HCT116 (cell line): ENCODE measurements around the gene RRAGD. TPM values are rescaled to one million over a fixed set of nuclear protein-coding genes. Genes with fewer than 3 reads are reported as not detected.

Experiments used
- ATAC-seq: fragments of 200-7000 bp; cut with Tn5 transposase; 2 replicates; pipeline ENCODE4 v1.9.1; 2020; ENCODE audit warnings: mild to moderate bottlenecking, moderate library complexity
- BruUV-seq: library from RNA; stranded (reverse); fragments of 400-500 nt; replicated peaks from 2 replicates; lab custom pipeline; 2021; lab: Mats Ljungman, UMichigan
- CTCF ChIA-PET: fragments of 300-600 bp; sonication (Branson Sonifier 250); formaldehyde crosslinking; loops from one replicate; lab custom pipeline; 2021; ENCODE audit warnings: antibody characterized with exemption; lab: Charles Lee
- POLR2A ChIA-PET: fragments of 300-600, 350-600 bp; sonication (Branson Sonifier 250); formaldehyde crosslinking; loops from one replicate; lab custom pipeline; 2021; ENCODE audit warnings: antibody characterized with exemption; lab: Charles Lee
- RAD21 ChIA-PET, 2 experiments: fragments of 300-600 bp; sonication (Branson Sonifier 250); formaldehyde crosslinking; loops; one replicate each; lab custom pipeline; 2023; ENCODE audit warnings: low total read pairs in 2 of 2; ENCODE audit not compliant: uncharacterized antibody in 2 of 2, unreplicated experiment in 2 of 2, low non-redundant PET in 1 of 2; lab: Charles Lee
- DNase-seq: peaks from one replicate; pipeline ENCODE4 v3.0.0-alpha.2; 2010; ENCODE audit warnings: low read depth, low spot score
- H2AFZ ChIP-seq: fragments of 200-600 bp; shearing (Covaris generic), sonication (generic); 2 replicates; pipeline ENCODE4 v1.6.1; 2017; ENCODE audit warnings: low read depth, mixed run types, mixed read lengths, antibody characterized with exemption, low read length; ENCODE audit not compliant: poor library complexity, severe bottlenecking
- H3K27ac ChIP-seq: 2 replicates; pipeline ENCODE4 v1.5.1; 2012; ENCODE audit warnings: low read depth, low read length
- H3K27me3 ChIP-seq: fragments of 200-600 bp; sonication (generic); 2 replicates; pipeline ENCODE4 v1.6.1; 2016; ENCODE audit warnings: mixed run types, low read length, mixed read lengths; ENCODE audit not compliant: insufficient read depth
- H3K36me3 ChIP-seq, 2 experiments: fragments of 200-500 bp in 1 of 2; fragments of 200-600 bp in 1 of 2; sonication (Bioruptor generic) in 1 of 2; sonication (generic) in 1 of 2; 2 replicates each; pipeline versions ENCODE4 v1.5.1 to v1.6.1; 2014 to 2016; ENCODE audit warnings: low read length in 2 of 2, inconsistent platforms in 1 of 2, mixed read lengths in 1 of 2, mixed run types in 1 of 2; ENCODE audit not compliant: insufficient read depth in 2 of 2, control insufficient read depth in 1 of 2
- H3K4me1 ChIP-seq, 2 experiments: fragments of 200-600 bp in 1 of 2; sonication (generic) in 1 of 2; 2 replicates each; pipeline versions ENCODE4 v1.5.1 to v1.6.1; 2012 to 2017; ENCODE audit warnings: low read length in 2 of 2, inconsistent platforms in 1 of 2, mild to moderate bottlenecking in 1 of 2, mixed read lengths in 1 of 2, mixed run types in 1 of 2, moderate library complexity in 1 of 2; ENCODE audit not compliant: insufficient read depth in 2 of 2, control insufficient read depth in 1 of 2
- H3K4me2 ChIP-seq: fragments of 200-600 bp; sonication (generic); 2 replicates; pipeline ENCODE4 v1.6.1; 2017; ENCODE audit warnings: mixed run types, low read length, mixed read lengths
- H3K4me3 ChIP-seq, 2 experiments: fragments of 200-600 bp in 1 of 2; sonication (generic) in 1 of 2; replicated peaks in 1 of 2; 2 replicates each; pipeline ENCODE4 v1.5.1; 2011 to 2016; ENCODE audit warnings: low read length in 2 of 2, control low read depth in 1 of 2, low read depth in 1 of 2, mild to moderate bottlenecking in 1 of 2, mixed read lengths in 1 of 2, mixed run types in 1 of 2
- H3K79me2 ChIP-seq: fragments of 200-600 bp; sonication (generic); 2 replicates; pipeline ENCODE4 v1.6.1; 2017; ENCODE audit warnings: mild to moderate bottlenecking, mixed run types, low read length, moderate library complexity, mixed read lengths; ENCODE audit not compliant: insufficient read depth
- H3K9ac ChIP-seq: fragments of 200-600 bp; sonication (generic); 2 replicates; pipeline ENCODE4 v1.6.1; 2016; ENCODE audit warnings: low read length, mixed read lengths
- H3K9me2 ChIP-seq: fragments of 200-600 bp; sonication (generic), shearing (Covaris generic); 2 replicates; pipeline ENCODE4 v1.6.1; 2017; ENCODE audit warnings: mixed run types, mild to moderate bottlenecking, moderate library complexity; ENCODE audit not compliant: insufficient read depth
- H3K9me3 ChIP-seq, 2 experiments: fragments of 200-500 bp in 1 of 2; fragments of 200-600 bp in 1 of 2; sonication (Bioruptor generic) in 1 of 2; sonication (generic) in 1 of 2; 2 replicates each; pipeline ENCODE4 v1.6.1; 2014 to 2017; ENCODE audit warnings: low read length in 2 of 2, mixed read lengths in 2 of 2, inconsistent platforms in 1 of 2, low read depth in 1 of 2, mild to moderate bottlenecking in 1 of 2, mixed run types in 1 of 2, moderate library complexity in 1 of 2; ENCODE audit not compliant: control insufficient read depth in 1 of 2, insufficient read depth in 1 of 2
- H4K20me1 ChIP-seq: fragments of 200-600 bp; sonication (generic), shearing (Covaris generic); 2 replicates; pipeline ENCODE4 v1.6.1; 2017; ENCODE audit warnings: mixed run types, mild to moderate bottlenecking, moderate library complexity; ENCODE audit not compliant: insufficient read depth
- ATF3 ChIP-seq: IDR thresholded peaks from 2 replicates; pipeline ENCODE4 v1.6.1; 2012
- CEBPB ChIP-seq: IDR thresholded peaks from 2 replicates; pipeline ENCODE4 v1.6.1; 2012; ENCODE audit warnings: low read depth
- CTCF ChIP-seq, 3 experiments: fragments of 200-600 bp in 1 of 3; sonication (generic) in 1 of 3; IDR thresholded peaks in 2 of 3; conservative IDR thresholded peaks in 1 of 3; 2 replicates each; pipeline ENCODE4 v1.5.1; 2012 to 2017; ENCODE audit warnings: low read depth in 2 of 3, low read length in 2 of 3, antibody characterized with exemption in 1 of 3, borderline replicate concordance in 1 of 3, control low read depth in 1 of 3, mild to moderate bottlenecking in 1 of 3, mixed read lengths in 1 of 3, mixed run types in 1 of 3, moderate library complexity in 1 of 3; ENCODE audit not compliant: insufficient read depth in 1 of 3
- EGR1 ChIP-seq: IDR thresholded peaks from 2 replicates; pipeline ENCODE4 v1.6.1; 2012; ENCODE audit warnings: low read depth
- JUND ChIP-seq: IDR thresholded peaks from 2 replicates; pipeline ENCODE4 v1.6.1; 2012
- RAD21 ChIP-seq: IDR thresholded peaks from 2 replicates; pipeline ENCODE4 v1.6.1; 2012; ENCODE audit warnings: low read depth, mild to moderate bottlenecking
- intact Hi-C: fragments of 100-400 bp; cut with micrococcal nuclease; formaldehyde crosslinking; loops from 2 replicates; pipeline ENCODE4 v1.10.0; 2022
- total RNA-seq: library from RNA; stranded (reverse); gene quantifications from one replicate; pipeline ENCODE4 v1.2.1, GENCODE V29; 2021; ENCODE audit not compliant: unreplicated experiment
- TF ChIP-seq, protein P1 (sequence below): IDR thresholded peaks from 2 replicates; pipeline ENCODE4 v1.6.1; 2012

Gene RRAGD
- total RNA-seq, 1 experiment from 2014 or later: 15.9 TPM

DNA sequence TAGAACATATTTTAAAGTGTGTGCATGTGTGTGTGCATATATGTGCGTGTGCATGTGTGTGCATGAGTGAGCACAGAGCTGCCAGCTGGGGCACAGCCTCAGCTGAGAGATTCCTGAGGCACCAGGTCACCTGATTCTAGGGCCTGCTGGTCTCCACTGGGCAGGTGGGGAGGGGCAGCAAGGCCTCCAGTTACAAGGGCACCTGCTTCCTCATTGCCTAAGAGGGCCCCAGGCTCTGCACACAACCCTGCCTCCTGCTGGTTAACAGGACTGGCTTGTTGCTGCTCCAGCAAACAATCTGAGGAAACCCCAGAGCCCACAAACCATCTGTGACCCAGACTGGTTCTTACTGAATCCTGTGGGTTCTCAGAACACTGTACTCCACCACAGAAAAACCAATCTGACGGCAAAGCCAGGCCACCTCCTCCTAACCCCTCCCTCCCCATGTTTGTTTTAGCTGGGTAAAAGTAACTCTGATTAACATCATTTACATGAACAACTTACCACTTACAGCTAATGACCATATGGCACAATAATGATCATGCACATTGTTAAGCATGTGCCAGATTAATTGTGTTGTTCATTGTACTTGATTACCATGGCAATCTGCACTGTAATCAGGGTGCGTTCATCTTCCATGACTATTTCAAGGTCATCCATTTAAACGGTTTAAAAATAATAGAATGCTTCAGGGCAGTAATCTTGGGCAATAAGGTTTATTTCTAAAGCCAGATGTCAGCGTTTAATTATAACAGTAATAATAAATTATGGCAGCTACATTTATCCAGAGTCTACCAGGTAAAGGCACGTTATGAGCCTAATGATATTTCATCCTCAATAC lies 36.4 kb downstream of the RRAGD start:
- CTCF ChIA-PET: interaction anchor here (1.0 kb wide), 1 partner anchor 393 kb away, joined by 4 read pairs; no protein-coding TSS in a partner anchor
- intact Hi-C loops: no loop called here
- Histone ChIP-seq H3K27me3 (no peaks in the 10 kb centered on the region), H3K79me2 (no peaks in the 10 kb centered on the region), H3K9me2 (no peaks in the 10 kb centered on the region), H4K20me1 (no peaks in the 10 kb centered on the region), H3K4me1 (peaks cover 9 to 14% of the 10 kb centered on the region in 2 experiments), H3K4me2 (0 out of 2 replicates have a peak overlapping the region, but pooled peaks have one; percentile 10), H3K4me3 (no peak overlapping the region), H3K36me3 (no peaks in the 10 kb centered on the region), H3K27ac (no peak overlapping the region; the same call in 1 of the 2 replicates), H3K9ac (no peak overlapping the region), H2AFZ (no peak overlapping the region), H3K9me3 (no peaks in the 10 kb centered on the region)
- ATAC-seq (peak; percentile 81), DNase-seq (no peak)
- BruUV-seq: no TSS peak
- TF ChIP-seq JUND (no peak), RAD21 (0 out of 2 replicates have a peak, but pooled peaks have one; percentile 33), CTCF (IDR thresholded peaks at IDR 0.05 in 2 of 3, conservative IDR thresholded peaks at IDR 0.05 in 1 of 3; ENCODE audit: borderline replicate concordance in 1 of 3, insufficient read depth in 1 of 3, low read depth in 2 of 3, low read length in 2 of 3) (peak; percentile 20 to 58 (median 40); a peak in 4 of 6 replicates), CEBPB (0 out of 2 replicates have a peak, but pooled peaks have one; percentile 50), EGR1 (no peak), ATF3 (no peak)
- TF ChIP-seq, protein P1, sequence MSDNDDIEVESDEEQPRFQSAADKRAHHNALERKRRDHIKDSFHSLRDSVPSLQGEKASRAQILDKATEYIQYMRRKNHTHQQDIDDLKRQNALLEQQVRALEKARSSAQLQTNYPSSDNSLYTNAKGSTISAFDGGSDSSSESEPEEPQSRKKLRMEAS: no peak
- POLR2A ChIA-PET: no interaction called here
- RAD21 ChIA-PET: no interaction called here
